KG1 (cell line): ENCODE measurements around the gene ERCC3.
"Not testable (repeated sequence)": the region's sequence is repeated elsewhere in the genome, so short reads cannot be mapped to it uniquely, and the experiment has no call there.

Source experiments
- DNase-seq: peaks from one replicate; lab custom pipeline; 2025; lab: John Stamatoyannopoulos, UW

ERCC3 gene

DNA sequence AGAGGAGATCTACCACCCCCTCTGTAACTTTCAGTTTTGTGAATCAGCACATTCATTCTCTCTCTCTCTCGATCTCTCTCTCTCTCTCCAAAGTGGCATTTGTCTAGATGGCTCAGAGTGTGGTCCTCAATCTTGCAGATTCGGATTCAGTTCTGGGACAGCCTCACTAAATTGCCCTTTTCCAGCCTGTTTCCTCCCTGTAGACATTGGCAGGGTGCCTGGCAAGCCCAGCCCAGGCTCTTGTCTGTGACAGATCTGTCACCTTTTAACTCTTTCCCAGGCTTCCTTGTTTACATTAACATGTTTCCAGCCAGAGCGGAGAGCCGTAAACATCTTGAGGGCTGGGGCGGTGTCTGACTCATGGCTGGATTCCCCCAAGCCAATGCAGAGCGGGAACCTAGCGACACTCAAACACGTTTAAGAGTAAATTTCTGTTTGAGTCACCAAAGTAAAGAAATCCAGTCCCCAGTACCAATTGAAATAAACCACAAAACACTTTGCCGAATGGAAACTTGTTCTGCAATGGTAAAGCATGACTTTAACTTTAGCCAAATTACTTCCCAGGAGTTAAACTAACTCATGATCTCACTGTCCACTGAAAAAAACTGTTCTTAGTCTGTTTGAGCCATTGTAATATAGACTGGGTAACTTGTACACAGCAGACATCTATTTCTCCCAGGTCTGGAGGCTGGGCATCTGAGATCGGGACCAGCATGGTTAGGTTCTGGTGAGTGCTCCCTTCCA, 67.3 kb downstream of the ERCC3 start:
- no peak for DNase-seq

DNA sequence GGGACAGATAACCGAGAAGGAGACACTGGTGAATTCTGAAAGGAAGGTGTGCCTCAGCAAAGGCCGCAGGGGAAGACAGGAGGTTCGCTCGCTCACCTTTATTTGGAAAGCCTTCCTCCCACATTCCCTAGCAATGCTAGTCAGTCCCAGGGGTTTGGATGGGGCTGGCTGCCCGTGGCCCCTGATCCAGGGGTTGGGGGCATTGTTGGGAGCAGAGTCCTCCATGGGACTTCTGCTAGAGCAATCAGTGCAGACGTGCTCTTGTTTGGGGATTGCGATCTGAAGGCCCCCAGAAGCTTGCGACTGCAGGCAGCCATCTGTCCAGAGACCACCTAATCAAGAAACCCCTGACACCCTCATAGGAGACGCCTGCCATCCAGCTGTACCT, 67.8 kb downstream of the ERCC3 start:
- no peak for DNase-seq

DNA sequence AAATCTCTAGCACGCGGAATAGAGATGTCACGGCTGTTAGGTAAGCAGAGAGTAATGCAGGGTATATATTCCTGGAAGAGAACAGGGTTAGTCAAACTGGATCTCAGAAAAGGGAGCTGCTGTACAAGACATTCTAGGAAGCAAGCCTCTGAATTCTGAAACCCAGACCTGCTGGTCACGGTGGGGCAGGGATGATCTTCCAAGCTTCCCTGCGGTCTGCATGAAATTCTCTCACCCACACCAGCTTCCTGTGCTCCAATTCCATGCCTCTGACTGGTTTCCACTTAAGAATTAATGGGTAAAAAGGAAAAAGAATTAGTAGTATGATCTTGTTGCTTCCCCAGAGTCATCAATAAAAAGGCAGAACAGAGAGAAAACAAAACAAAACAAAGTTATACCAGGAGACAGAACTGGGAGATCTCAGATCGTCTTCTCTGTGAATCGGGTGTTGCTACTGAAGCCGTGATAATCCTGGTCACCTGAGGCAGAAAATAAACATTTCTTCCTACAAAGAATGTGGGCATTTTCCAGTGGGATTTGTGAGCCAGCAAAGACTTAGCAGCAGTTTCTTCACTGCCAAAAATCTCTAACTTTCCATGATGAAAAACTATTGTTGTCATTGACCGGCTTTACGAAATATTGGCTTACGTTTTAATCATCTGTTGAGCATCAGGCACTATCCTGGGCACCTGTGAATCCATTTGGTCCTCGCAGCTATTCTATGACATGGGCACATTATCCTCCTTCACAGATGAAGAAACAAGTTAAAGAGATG, 68.6 kb downstream of the ERCC3 start:
- no peak for DNase-seq

DNA sequence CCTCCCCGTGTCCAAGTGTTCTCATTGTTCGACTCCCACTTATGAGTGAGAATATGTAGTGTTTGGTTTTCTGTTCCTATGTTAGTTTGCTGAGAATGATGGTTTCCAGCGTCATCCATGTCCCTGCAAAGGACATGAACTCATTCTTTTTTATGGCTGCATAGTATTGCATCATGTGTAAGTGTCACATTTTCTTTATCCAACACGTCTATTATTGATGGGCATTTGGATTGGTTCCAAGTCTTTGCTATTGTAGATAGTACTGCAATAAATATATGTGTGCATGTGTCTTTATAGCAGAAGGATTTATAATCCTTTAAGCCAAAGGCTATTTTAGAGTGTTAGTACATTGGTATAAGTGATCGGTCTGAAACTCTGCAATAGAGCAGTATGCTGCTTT, 69.8 kb downstream of the ERCC3 start:
- not testable (repeated sequence) for DNase-seq

DNA sequence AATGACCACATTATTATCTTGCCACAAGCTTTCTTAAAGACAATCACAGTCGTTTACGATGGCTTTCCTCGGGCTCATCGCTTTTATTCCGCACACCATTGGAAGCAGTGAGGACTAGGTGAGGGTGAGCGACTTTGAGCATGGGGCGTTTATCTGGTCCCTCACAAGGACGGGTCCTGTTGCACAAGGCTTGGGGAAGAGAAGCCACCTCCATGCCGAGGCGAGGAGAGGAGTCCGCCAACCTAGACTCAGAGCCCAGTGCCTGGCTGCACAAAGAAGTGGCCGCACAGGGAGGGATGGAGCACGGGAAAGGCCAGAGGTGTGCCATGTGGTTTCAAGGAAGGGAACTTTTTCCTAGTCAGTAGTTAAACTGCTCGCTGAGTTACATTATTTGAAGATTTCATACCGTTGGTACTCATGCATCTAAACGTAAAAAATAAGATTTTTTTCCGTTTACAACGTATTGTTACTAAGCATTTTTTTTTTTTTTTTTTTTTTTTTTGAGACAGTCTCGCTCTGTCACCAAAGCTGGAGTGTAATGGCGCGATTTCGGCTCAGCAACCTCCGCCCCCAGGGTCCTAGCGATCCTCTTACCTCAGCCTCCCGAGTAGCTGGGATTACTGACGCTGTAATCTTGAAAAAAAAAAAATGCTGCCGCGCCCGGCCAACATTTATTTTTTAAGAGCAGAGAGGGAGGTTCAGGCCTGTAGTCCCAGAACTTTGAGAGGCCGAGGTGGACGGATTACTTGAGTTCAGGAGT, 73.0 kb downstream of the ERCC3 start:
- no peak for DNase-seq

DNA sequence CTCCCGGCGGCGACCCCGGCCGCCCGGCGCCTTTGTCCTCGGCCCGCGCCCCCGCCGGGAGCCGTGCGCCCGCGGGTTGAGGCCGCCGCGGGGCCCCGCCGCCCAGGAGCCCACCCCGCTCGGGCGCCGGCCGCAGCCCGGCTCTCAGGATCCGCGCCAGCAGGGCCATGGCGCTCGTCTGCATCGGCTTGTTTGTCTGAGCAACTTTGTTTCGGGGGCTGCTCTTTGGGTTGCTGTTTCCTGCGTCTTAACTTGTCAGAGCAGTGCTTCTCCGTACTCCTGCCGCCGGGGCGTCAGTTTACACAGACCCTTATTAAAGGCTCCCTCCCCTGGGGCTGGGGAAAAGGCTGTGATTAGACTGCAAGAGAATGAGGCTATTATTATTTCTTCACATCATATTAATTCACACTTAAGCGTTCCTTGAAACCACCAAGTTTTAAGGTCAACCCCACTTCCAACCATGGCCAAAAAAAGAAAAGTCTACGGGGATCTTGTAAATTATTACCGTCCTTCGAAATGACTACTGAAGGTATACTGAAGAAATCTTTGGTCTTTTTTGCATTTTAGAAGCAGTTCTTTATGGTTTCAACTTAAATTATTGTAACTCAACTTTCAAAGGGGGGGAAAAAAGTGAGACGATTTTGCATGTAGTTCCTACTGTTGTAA, 73.7 kb downstream of the ERCC3 start, which contains the start of gene CYP27C1:
CYP27C1 (minus strand) TSS at position 198 of the 666 bp plus-strand sequence; CDS start at position 169, 29 bp downstream.
- peak; percentile 20 for DNase-seq

DNA sequence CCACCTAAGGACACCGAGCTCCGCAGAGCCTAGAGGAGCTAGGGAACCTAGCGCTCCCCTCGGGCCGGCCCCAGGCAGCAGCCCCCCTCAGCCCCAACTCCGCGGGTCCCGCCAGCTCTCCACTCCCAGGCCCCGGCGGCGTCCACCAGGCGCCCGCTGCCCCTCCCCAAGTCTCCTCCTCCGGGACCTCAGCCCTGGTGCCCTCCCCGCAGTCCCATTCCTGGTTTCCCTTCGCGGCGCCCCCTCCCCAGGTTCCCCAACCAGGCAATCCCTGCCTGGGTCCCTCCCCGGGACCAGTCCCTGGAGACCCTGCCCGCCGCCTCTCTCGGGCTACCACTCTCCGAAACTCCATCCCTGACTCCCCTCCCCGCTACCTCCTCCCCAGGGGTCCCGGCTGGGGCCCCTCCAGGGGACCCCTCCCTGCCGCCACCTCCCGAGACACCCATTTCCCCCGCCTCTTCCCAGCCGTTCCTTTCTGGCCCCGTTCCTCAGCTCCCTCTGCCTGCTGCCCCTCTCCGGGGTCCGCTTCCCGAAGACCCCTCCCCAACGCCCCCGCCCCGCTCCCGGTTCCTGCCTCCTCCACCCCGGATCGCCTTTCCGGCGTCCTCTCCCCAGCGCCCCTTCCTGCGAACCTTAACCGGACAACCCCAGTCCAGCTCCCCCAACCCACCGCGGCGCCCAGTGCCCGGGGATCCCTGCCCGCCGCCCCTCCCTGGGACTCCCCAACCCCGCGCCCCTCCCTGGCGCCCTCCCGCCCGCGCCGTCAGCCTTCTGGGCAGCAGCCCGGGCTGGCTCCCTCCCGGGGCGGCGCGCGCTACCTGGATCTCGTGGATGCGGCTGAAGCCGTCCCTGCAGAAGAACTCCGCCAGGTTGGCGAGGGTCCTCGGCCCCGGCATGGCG, 74.5 kb downstream of the ERCC3 start:
- no peak for DNase-seq

DNA sequence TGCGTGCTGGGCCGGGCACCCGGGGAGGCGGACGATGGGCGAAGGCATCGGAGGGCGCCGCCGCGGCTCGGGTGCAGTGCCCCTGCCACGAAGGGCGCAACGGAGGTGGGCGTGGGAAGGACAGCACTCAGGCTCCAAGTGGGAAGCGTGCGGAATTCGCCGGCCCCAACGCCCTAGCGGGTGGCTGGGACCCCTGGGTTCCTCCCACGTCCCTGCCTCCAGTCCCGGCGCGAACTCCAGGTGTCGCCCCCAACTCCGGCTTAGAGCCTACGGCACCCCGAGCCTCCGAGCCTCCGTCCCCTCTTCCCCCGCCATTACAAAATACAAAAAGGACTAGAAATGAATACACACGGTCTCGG, 75.2 kb downstream of the ERCC3 start:
- DNase-seq = no peak

DNA sequence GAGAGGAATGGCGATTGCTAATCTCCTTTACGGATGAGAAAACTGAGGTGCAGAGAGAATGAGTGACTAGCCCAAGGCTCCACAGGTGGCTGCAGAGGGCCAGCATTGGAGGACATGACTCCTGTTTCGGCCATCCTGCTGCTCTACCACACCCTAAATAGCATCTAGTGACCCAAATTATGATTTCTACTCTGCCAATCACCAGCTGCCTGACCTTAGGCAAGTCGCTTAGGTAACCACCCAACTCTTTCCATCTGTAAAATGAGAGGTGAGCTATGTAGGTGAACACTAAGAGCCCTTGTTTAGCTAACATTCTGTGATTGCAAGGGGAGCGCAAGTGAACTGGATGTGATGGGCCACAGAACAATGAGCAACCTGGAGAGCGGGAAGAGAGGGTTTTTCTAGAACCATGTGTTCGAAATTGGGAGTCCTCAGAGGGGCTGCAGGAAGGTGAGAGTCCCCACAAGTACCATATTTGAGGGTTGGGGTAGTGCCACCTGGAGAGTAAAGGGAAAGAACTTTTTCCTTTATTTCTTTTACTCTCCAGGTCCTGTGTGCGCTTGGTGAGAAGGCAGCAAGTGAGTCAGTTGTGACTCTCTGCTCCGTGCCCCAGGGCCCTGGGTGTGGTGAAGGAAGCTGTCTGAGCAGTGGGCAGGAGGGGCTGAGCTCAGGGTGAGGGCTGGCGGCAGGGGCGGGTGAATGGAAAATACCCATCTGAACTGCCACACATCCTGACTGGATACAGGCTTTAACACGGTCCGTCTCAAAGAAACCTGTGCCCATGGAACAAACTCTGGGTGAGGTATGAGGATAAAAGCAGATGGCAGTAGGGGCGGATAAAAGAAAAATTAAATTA, 76.2 kb downstream of the ERCC3 start:
- no peak for DNase-seq

DNA sequence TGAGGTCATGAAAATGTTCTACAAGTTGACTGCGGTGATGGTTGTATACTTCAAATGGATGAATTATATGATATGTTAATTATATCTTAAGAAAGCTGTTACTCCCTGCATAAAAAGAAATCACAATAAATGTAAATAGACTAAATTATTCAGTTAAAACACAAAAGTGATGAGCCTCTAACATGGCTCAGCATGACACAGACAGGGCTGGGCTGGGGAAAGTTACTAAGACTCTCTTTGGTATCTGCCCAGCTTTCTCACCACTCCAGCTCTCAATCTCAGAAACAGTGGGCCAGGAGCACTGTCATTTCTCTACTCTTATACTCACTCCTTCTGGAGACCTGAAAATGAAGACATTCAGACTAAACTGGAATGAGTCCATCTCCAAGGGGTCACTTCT, 77.4 kb downstream of the ERCC3 start:
- DNase-seq = no peak

DNA sequence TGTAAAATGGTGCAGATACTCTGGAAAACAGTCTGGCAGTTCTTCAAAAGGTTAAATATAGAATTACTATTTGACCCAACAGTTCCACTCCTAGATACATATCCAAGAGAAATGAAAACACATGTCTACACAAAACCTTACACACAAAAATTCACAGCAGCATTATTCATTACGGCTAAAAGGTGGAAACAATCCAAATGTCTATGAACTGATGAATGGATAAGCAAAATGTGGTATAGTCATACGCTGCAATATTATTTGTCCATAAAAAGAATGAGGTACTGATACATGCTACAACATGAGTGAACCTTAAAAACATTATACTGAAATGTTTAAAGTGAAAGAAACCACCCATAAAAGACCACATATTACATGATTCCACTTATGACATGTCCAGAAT, 77.8 kb downstream of the ERCC3 start:
- no peak for DNase-seq

DNA sequence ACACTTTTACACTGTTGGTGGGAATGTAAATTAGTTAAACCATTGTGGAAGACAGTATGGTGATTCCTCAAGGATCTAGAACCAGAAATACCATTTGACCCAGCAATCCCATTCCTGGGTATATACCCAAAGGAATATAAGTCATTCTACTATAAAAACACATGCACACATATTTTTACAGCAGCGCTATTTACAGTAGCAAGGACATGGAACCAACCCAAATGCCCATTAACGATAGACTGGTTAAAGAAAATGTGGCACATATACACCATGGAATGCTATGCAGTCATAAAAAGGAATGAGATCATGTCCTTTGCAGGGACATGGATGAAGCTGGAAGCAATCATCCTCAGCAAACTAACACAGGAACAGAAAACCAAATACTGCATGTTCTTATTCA, 79.7 kb downstream of the ERCC3 start:
- not testable (repeated sequence) for DNase-seq

DNA sequence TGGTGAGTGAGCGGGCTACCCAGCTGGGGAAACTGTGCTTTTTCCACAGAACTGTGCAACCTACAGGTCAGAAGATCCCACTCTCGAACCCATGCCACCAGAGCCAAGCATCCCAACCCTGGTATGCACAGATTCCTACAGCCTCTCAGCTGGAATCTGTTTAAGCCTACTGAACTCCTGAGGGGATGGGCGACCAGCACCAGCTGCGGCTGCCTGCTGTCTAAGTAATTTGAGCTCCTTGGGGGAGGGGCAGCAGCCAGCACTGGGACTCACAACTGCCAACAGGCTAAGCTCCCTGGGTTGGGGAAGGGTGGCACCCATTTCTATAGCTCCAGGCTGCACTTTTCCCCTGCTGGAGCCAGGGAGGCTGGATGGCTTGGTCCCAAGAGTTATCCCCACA, 85.6 kb downstream of the ERCC3 start:
- DNase-seq = no peak
